LNCaP clone FGC (cell line): ENCODE measurements around the gene LCP1.

ENCODE experiments used
- DNase-seq: peaks from one replicate; pipeline ENCODE4 v3.0.0-alpha.2; 2011; ENCODE audit warnings: low read depth
- H3K4me3 ChIP-seq: 2 replicates; pipeline ENCODE4 v1.5.1; 2011; ENCODE audit warnings: mild to moderate bottlenecking, low read depth, low read length, control low read depth
- TF ChIP-seq, protein P1 (sequence below): IDR thresholded peaks from 2 replicates; pipeline ENCODE4 v1.5.1; 2012; ENCODE audit warnings: mild to moderate bottlenecking; ENCODE audit not compliant: control insufficient read depth, insufficient read depth; ENCODE audit errors: extremely low read depth

The LCP1 gene

DNA sequence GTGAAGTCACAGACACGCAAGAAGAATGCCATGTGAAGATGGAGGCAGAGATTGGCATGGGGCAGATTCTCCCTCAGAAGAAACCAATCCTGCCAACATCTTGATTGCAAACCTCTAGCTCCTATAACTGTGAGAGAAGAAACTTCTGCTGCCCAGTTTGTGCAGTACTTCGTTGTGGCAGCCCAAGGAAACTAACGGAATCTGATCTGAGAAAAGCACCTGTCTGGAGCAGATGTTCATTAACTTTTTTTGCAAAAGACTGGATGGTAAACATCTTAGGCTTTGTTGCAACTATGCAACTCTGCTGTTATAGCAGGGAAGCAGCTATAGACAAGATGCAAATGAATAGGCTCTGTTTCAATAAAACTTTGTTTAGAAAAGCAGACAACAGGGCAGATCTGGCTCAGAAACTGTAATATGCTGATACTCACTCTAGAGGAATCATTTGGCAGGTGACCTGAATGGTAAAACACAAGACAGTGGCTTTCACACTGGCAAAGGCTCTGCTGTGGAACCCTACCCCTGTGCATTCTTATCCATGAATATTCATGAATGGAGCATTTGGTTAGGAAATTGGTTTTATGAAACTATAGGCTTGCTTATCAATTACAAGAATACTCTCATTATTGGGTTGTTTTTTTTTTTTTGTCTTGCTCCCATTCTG is 51.9 kb downstream of the LCP1 start:
- no peak overlapping the region for H3K4me3 ChIP-seq
- TF ChIP-seq, protein P1, sequence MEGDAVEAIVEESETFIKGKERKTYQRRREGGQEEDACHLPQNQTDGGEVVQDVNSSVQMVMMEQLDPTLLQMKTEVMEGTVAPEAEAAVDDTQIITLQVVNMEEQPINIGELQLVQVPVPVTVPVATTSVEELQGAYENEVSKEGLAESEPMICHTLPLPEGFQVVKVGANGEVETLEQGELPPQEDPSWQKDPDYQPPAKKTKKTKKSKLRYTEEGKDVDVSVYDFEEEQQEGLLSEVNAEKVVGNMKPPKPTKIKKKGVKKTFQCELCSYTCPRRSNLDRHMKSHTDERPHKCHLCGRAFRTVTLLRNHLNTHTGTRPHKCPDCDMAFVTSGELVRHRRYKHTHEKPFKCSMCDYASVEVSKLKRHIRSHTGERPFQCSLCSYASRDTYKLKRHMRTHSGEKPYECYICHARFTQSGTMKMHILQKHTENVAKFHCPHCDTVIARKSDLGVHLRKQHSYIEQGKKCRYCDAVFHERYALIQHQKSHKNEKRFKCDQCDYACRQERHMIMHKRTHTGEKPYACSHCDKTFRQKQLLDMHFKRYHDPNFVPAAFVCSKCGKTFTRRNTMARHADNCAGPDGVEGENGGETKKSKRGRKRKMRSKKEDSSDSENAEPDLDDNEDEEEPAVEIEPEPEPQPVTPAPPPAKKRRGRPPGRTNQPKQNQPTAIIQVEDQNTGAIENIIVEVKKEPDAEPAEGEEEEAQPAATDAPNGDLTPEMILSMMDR = no peak
- no peak for DNase-seq

DNA sequence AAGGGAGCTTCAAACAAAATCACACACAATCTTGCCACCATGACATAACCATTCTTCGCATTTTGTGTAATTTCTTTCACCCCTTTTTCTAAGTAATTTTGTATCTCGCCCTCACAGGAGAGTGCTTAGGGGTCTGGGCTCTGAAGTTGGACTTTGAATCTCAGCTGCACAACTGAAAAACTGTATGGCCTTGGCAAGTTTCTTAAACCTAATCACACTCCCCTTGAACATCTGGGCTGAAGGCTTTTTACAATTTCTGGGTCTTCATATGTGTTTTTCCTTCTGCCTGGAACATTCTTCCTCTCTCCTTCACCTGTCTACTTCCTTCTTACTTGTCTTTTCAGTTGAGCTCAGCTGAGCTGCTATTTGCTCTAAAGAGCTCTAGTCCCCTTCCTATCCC is 52.9 kb downstream of the LCP1 start:
- DNase-seq = no peak
- TF ChIP-seq, protein P1 = no peak
- no peak overlapping the region for H3K4me3 ChIP-seq

DNA sequence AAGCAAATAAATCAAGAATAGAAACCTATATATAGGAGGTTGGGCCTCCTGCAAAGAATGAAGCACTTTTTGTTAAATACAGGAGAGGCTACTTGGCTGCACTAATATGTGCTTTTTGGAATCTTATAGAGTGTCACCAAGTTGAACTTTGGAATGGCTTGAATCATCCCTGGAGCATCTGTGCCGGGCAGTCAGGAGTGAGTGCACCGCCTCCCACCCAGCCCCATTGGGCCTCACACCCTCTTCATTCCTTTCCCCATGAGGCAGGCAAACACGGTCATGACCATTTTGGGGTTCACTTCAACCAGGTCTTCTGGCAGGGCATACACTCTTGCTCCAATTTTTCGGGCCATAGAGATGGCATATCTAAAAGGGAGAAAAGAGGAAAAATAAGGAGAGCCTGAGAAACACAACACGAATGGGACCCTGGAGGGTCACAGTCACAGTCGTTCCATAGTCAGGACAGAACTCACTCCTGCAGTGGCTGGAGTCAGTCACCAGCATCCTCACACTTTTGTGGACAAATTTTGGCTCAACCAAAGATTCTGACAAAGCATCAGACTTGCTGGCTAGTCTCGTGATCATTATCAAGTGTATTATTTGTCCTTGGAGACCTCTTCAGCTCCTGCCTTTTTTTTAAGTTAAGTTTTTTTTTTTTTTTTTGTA is 54.5 kb downstream of the LCP1 start:
- DNase-seq = no peak
- no peak overlapping the region for H3K4me3 ChIP-seq
- TF ChIP-seq, protein P1 = no peak

DNA sequence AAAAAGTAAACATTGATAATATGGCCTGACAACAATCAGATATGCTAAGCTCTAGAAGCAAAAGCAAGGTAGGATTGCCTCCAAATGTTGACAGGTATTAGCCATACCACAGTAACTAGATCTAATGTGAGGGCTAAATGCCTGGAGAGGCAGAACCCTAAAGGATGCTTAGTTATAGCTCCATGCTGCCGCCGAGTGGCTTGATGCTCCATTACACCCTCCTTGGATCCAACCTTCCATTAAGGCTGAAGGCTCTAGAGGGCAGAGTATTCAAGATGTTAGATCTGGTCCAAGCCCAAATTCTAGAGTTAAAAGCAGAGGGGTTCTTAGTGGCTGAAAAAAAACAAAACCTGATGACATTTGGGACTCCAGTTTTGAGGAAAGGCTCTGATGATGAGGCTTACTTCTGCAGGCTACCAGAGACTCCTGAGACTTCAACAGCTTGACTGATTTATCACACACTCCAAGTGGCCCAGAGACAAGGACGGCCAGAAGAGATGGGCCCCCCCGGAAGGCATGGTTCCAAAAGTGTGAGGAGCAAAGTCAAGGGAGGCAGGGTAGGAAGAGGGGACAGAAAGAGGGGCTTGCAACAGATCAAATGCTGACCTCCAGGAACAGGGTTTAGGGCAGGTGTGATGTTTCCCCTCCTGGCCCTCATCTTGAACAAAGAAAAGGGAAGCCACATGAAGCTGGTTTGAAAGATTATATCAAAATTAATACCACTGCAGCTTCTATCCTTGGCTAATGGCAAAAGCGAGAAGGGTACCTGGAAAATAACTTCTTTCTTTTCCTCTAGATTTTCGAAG is 55.2 kb downstream of the LCP1 start:
- TF ChIP-seq, protein P1 = peak; percentile 93
- DNase-seq = no peak
- no peak overlapping the region for H3K4me3 ChIP-seq

DNA sequence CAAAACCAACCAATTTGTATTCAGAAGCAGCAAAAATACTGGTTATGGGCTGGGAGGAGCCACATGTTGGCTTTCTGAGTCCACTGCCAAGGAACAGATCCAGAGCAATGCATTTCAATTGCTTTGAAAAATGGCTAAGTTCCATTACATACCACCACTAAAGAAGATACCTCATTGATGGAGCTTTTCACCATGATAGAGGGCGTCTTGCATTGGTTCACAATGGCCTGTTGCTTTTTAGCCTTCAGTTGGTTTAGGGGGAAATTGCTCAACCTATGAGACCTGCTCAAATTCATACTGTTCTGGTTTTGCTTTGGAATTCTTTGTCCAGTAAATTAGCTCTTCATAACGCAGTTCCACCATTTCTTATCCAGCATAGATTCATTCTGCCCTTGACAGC is 55.9 kb downstream of the LCP1 start:
- DNase-seq = no peak

More for the DNA sequence above, 55.9 kb downstream of the LCP1 start:
- H3K4me3 ChIP-seq = no peak overlapping the region
- TF ChIP-seq, protein P1 = no peak
